Measurements from ENCODE around the gene IMPA2. TPM values are rescaled to one million over a fixed set of nuclear protein-coding genes. Genes with fewer than 3 reads are reported as not detected.

The IMPA2 gene
- total and polyA plus RNA-seq, 2 of the 13 experiments (the other 11 are each of a cell fraction or from before 2014, with no cell fraction given): 37.8 to 71.8 TPM

- TF ChIP-seq FOXP4 (CRISPR knock-in tag; IDR thresholded peaks at IDR 0.05) (0 out of 2 replicates have a peak, but pooled peaks have one; percentile 22), SATB2 (CRISPR knock-in tag; IDR thresholded peaks at IDR 0.05) (peak; percentile 47; the same call in 1 of the 2 replicates), ZNF362 (CRISPR knock-in tag; IDR thresholded peaks at IDR 0.05; ENCODE audit: borderline replicate concordance) (peak; percentile 54; the same call in 1 of the 2 replicates), ZNF251 (CRISPR knock-in tag; IDR thresholded peaks at IDR 0.05) (no peak), TEAD2 (CRISPR knock-in tag; IDR thresholded peaks at IDR 0.05) (no peak), IRF2 (CRISPR knock-in tag; IDR thresholded peaks at IDR 0.05) (no peak; the same call in none of the 2 replicates), ZNF800 (CRISPR knock-in tag; IDR thresholded peaks at IDR 0.05) (peak; percentile 93), ZHX2 (IDR thresholded peaks at IDR 0.05; ENCODE audit: low read depth) (no peak), ZHX2 (CRISPR knock-in tag; IDR thresholded peaks at IDR 0.05; ENCODE audit: borderline replicate concordance) (no peak; the same call in 1 of the 2 replicates), ZNF546 (CRISPR knock-in tag; conservative IDR thresholded peaks at IDR 0.05) (peak; percentile 78; the same call in 1 of the 2 replicates), GFI1 (CRISPR knock-in tag; IDR thresholded peaks at IDR 0.05; ENCODE audit: borderline replicate concordance) (peak; percentile 98), FOXK1 (CRISPR knock-in tag; IDR thresholded peaks at IDR 0.05; ENCODE audit: borderline replicate concordance, low read depth) (0 out of 2 replicates have a peak, but pooled peaks have one; percentile 19), HMGXB4 (CRISPR knock-in tag; IDR thresholded peaks at IDR 0.05; ENCODE audit: borderline replicate concordance in 1 of 2, low read depth in 1 of 2) (peak in 1 of 2 experiments; percentile 95; a peak in 3 of 4 replicates), CREB1 (IDR thresholded peaks at IDR 0.05) (no peak), CREB1 (CRISPR knock-in tag; IDR thresholded peaks at IDR 0.05) (no peak)
Measured at GRCh38 chr18:11980494-11981191, 664 bp upstream of the IMPA2 start (continued).

Measured in HepG2 (cell line).